H1 (cell line): Measurements from ENCODE around the gene CAMTA1.

Experiments used
- CEBPB ChIP-seq: IDR thresholded peaks from 2 replicates; pipeline ENCODE4 v1.6.1; 2012; ENCODE audit warnings: low read depth, low read length
- KDM1A ChIP-seq: fragments of 200-600, 300-600 bp; sonication (generic); IDR thresholded peaks from 2 replicates; pipeline ENCODE4 v1.7.1; 2016; ENCODE audit warnings: mild to moderate bottlenecking, low read length, borderline replicate concordance
- SIRT6 ChIP-seq: IDR thresholded peaks from one replicate; pipeline ENCODE4 v1.7.1; 2012; ENCODE audit warnings: low read length, inconsistent platforms
- SP1 ChIP-seq: IDR thresholded peaks from 2 replicates; pipeline ENCODE4 v1.6.1; 2011; ENCODE audit warnings: low read depth, low read length
- SUZ12 ChIP-seq: fragments of 200-600 bp; sonication (generic); IDR thresholded peaks from 2 replicates; pipeline ENCODE4 v1.6.1; 2012; ENCODE audit warnings: mild to moderate bottlenecking, inconsistent platforms, low read length, moderate library complexity, mixed read lengths
- TF ChIP-seq, protein P1 (sequence below), 3 experiments: IDR thresholded peaks; 1 replicate in 2 of 3; 2 replicates in 1 of 3; pipeline versions ENCODE4 v1.5.1 to v1.6.1; 2011; ENCODE audit warnings: low read length in 3 of 3, mild to moderate bottlenecking in 3 of 3, inconsistent platforms in 2 of 3, low read depth in 1 of 3, moderate library complexity in 1 of 3; ENCODE audit not compliant: insufficient read depth in 1 of 3; ENCODE audit errors: control extremely low read depth in 1 of 3

DNA sequence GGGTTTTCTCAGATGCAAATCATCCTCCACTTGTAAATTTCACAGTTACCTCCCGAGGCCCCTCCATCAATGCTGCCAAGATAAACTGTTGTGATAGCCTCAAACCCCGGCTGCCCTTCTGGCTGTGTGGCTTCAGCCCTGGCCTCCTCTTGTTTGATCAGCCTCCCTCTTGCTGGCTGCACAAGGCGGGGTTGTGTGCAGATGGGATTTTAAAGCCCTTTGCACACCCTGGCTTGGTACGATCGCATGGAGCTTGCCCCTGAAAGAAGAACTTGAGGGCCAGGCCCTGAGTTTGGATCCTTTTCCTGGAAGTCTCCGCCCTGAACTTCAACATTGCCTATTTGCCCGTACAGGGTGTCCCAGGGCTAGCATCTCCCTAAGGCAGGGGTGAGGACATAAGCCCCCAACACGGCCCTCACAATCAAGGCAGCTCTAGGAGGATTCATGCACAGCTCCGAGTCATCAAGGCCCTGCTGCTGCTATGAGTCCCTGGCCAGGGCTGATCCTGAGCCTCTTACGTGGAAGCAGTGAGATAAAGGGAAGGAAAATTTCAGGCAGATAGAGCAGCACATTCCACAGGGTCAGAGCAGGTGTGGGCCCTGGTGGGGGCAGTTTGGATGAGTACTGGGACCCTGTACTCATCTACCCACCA lies 804.6 kb downstream of the CAMTA1 start:
- no peak for TF ChIP-seq SP1
- TF ChIP-seq KDM1A, result no peak
- no peak for TF ChIP-seq CEBPB
- TF ChIP-seq, protein P1, sequence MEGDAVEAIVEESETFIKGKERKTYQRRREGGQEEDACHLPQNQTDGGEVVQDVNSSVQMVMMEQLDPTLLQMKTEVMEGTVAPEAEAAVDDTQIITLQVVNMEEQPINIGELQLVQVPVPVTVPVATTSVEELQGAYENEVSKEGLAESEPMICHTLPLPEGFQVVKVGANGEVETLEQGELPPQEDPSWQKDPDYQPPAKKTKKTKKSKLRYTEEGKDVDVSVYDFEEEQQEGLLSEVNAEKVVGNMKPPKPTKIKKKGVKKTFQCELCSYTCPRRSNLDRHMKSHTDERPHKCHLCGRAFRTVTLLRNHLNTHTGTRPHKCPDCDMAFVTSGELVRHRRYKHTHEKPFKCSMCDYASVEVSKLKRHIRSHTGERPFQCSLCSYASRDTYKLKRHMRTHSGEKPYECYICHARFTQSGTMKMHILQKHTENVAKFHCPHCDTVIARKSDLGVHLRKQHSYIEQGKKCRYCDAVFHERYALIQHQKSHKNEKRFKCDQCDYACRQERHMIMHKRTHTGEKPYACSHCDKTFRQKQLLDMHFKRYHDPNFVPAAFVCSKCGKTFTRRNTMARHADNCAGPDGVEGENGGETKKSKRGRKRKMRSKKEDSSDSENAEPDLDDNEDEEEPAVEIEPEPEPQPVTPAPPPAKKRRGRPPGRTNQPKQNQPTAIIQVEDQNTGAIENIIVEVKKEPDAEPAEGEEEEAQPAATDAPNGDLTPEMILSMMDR (IDR thresholded peaks at IDR 0.05; ENCODE audit: control extremely low read depth in 1 of 3, insufficient read depth in 1 of 3, low read depth in 1 of 3, low read length in 3 of 3), result no peak
- TF ChIP-seq SUZ12, result no peak
- no peak for TF ChIP-seq SIRT6
